ENCODE measurements around the gene ITGB4. TPM values are rescaled to one million over a fixed set of nuclear protein-coding genes. Genes with fewer than 3 reads are reported as not detected.

Gene ITGB4
- total and polyA plus RNA-seq, 9 donors, result 3.3 to 55.6 (median 12.8) TPM

GRCh38 chr17:75689441-75689873 lies 31.8 kb upstream of the ITGB4 start:
- intact Hi-C loops (cut with DNase I), result no loop called here
- DNase-seq, result no peak
- H3K9me3 ChIP-seq, result no peaks in the 10 kb centered on the region
- no peak for TF ChIP-seq EP300 (IDR thresholded peaks at IDR 0.05)
- TF ChIP-seq CTCF (IDR thresholded peaks at IDR 0.05), result no peak
- TF ChIP-seq POLR2A (IDR thresholded peaks at IDR 0.05), result no peak
- no peak overlapping the region for H3K27ac ChIP-seq
- 80 to 87% (median 83%) methylated on average over 6 of the region's 6 CpGs for WGBS, 3 donors
- no peaks in the 10 kb centered on the region for H3K36me3 ChIP-seq
- no peaks in the 10 kb centered on the region for H3K4me1 ChIP-seq (ENCODE audit: insufficient read depth)
- no peaks in the 10 kb centered on the region for H3K27me3 ChIP-seq
- no peak overlapping the region for H3K4me3 ChIP-seq

- DNase-seq, result peak in 1 of 5 donors; percentile 9
- H3K9me3 ChIP-seq, result no peaks in the 10 kb centered on the region
- 83 to 88% (median 86%) methylated on average over 5 of the region's 5 CpGs for WGBS, 3 donors
- H3K36me3 ChIP-seq, result no peaks in the 10 kb centered on the region
- no peaks in the 10 kb centered on the region for H3K4me1 ChIP-seq (ENCODE audit: insufficient read depth)
- no peak overlapping the region for H3K27ac ChIP-seq
- no peak overlapping the region for H3K4me3 ChIP-seq
- intact Hi-C loops (cut with DNase I), result loop anchor here in 1 of 4 donors (5.0 kb wide), 1 partner anchor 51 kb away; no protein-coding TSS in a partner anchor
- H3K27me3 ChIP-seq, result no peaks in the 10 kb centered on the region
- TF ChIP-seq EP300 (IDR thresholded peaks at IDR 0.05) (no peak), POLR2A (IDR thresholded peaks at IDR 0.05) (no peak)
These were observed 29.9 kb upstream of the ITGB4 start for GRCh38 chr17:75691371-75691791.

- Histone ChIP-seq H3K4me3 (no peak overlapping the region), H3K9me3 (no peaks in the 10 kb centered on the region), H3K4me1 (ENCODE audit: insufficient read depth) (no peaks in the 10 kb centered on the region), H3K27me3 (no peaks in the 10 kb centered on the region), H3K27ac (no peak overlapping the region), H3K36me3 (no peaks in the 10 kb centered on the region)
- WGBS, 3 donors, result 84 to 87% (median 86%) methylated on average over 12 to 14 of the region's 14 CpGs
- TF ChIP-seq POLR2A (IDR thresholded peaks at IDR 0.05) (no peak), EP300 (IDR thresholded peaks at IDR 0.05) (no peak), CTCF (IDR thresholded peaks at IDR 0.05) (no peak)
- peak in 1 of 5 donors; percentile 25 for DNase-seq
- intact Hi-C loops (cut with DNase I), result loop anchor here in 1 of 4 donors (5.0 kb wide), 1 partner anchor 50 kb away; no protein-coding TSS in a partner anchor
These were observed 29.2 kb upstream of the ITGB4 start for GRCh38 chr17:75691801-75692626.

DNA sequence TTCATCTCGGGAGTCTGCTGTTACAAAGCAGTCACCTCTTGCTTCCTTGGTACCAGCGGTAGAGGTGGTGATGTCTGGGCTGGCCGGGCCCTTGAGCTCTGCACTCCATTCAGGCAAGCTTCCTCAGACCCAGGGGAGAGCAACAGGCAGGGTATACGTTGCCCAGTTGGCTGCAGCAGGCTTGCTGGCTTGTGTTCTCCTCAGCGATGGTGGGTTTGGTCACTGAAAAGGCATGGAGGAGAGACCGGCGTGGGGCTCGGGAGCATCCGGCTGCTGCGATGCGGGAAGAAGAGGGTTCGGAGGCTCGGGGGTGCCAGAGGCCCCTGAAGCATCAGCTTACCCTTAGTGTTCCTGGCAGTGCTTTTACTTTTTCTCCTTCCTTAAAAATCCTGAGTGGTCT lies 28.3 kb upstream of the ITGB4 start:
- H3K9me3 ChIP-seq, result no peaks in the 10 kb centered on the region
- TF ChIP-seq CTCF (IDR thresholded peaks at IDR 0.05) (no peak), POLR2A (IDR thresholded peaks at IDR 0.05) (no peak), EP300 (IDR thresholded peaks at IDR 0.05) (no peak)
- no peaks in the 10 kb centered on the region for H3K4me1 ChIP-seq (ENCODE audit: insufficient read depth)
- WGBS, 3 donors, result 87 to 89% (median 88%) methylated on average over 13 of the region's 13 CpGs
- no peak overlapping the region for H3K27ac ChIP-seq
- intact Hi-C loops (cut with DNase I), result loop anchor here in 1 of 4 donors (5.0 kb wide), 1 partner anchor 49 kb away; no protein-coding TSS in a partner anchor
- no peaks in the 10 kb centered on the region for H3K36me3 ChIP-seq
- DNase-seq, result peak in 1 of 5 donors; percentile 17
- H3K4me3 ChIP-seq, result no peak overlapping the region
- H3K27me3 ChIP-seq, result no peaks in the 10 kb centered on the region

Measured in ovary (tissue), 9 donors.